Measurements from ENCODE around the gene TSPAN11.

Gene TSPAN11

GRCh38 chr12:31037028-31037427, 110.5 kb downstream of the TSPAN11 start:
- DNase-seq (ENCODE audit: low read depth) = no peak
- no peak overlapping the region for H3K4me3 ChIP-seq (ENCODE audit: low read depth, low read length)
- no peak for TF ChIP-seq CTCF (conservative IDR thresholded peaks at IDR 0.05; ENCODE audit: low read depth, low read length)

GRCh38 chr12:31037931-31038330, 111.4 kb downstream of the TSPAN11 start:
- no peak overlapping the region for H3K4me3 ChIP-seq (ENCODE audit: low read depth, low read length)
- DNase-seq (ENCODE audit: low read depth) = no peak
- TF ChIP-seq CTCF (conservative IDR thresholded peaks at IDR 0.05; ENCODE audit: low read depth, low read length) = no peak

GRCh38 chr12:31041033-31041564, 114.6 kb downstream of the TSPAN11 start:
- no peak for DNase-seq (ENCODE audit: low read depth)
- TF ChIP-seq CTCF (conservative IDR thresholded peaks at IDR 0.05; ENCODE audit: low read depth, low read length) = no peak

More at GRCh38 chr12:31041033-31041564, 114.6 kb downstream of the TSPAN11 start:
- no peak overlapping the region for H3K4me3 ChIP-seq (ENCODE audit: low read depth, low read length)

All from choroid plexus epithelial cell (primary cell).